ENCODE measurements around the gene NAALADL2. TPM values are rescaled to one million over a fixed set of nuclear protein-coding genes. Genes with fewer than 3 reads are reported as not detected.

NAALADL2 gene
- total and polyA plus RNA-seq, 9 of the 15 experiments (the other 6 are each of a cell fraction or from before 2014, with no cell fraction given): 0.29 to 1.1 (median 0.79) TPM; not detected in 1

DNA sequence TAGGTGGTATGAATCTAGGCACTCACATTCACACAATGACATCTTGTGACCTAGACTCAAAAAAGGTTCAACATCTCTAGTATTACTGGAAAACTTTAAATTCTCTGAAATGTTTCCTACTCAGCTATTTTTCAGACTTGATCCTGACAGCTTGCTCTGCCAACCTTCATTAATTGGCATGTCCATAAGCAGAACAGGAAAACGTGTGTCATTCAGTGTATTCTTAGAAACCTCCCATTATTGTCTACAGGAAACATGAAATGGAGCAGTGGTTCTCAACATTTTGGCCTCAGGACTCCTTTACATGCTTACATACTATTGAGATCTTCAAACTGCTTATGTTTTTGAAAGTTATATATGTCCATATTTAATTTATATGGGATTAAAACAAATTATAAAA, 363.2 kb downstream of the NAALADL2 start:
- CTCF ChIA-PET (ENCODE audit: low intra/inter-chr PET ratio): interaction anchor here (0.7 kb wide), 1 partner anchor 602 kb away, joined by 4 read pairs; no protein-coding TSS in a partner anchor
- H3K9ac ChIP-seq (ENCODE audit: insufficient read depth in 1 of 2, low read depth in 2 of 2, low read length in 2 of 2): no peak overlapping the region
- no peak for DNase-seq (ENCODE audit: extremely low read depth in 1 of 4, low spot score in 3 of 4)
- no peaks in the 10 kb centered on the region for H3K9me1 ChIP-seq (ENCODE audit: control insufficient read depth, insufficient read depth, low read length)
- H3K36me3 ChIP-seq (ENCODE audit: control insufficient read depth, insufficient read depth, low read length): no peaks in the 10 kb centered on the region
- H3K79me2 ChIP-seq (ENCODE audit: control insufficient read depth, insufficient read depth, low read length): no peaks in the 10 kb centered on the region
- no peak for FAIRE-seq
- in situ Hi-C loops (cut with MboI): no loop called here
- no TSS peak for BruUV-seq (replicated peaks)
- H3K27me3 ChIP-seq (ENCODE audit: control insufficient read depth in 2 of 2, insufficient read depth in 2 of 2, low read length in 2 of 2): no peaks in the 10 kb centered on the region
- POLR2A ChIA-PET: no interaction called here
- H3K4me1 ChIP-seq (replicated peaks in 1 of 2; ENCODE audit: control insufficient read depth in 2 of 2, insufficient read depth in 2 of 2, low read length in 2 of 2): no peaks in the 10 kb centered on the region
- H4K20me1 ChIP-seq (replicated peaks; ENCODE audit: control insufficient read depth, insufficient read depth, low read length): no peaks in the 10 kb centered on the region
- intact Hi-C loops (cut with micrococcal nuclease): no loop called here
- no peak overlapping the region for H3K27ac ChIP-seq (ENCODE audit: extremely low read depth, low read depth, low read length)
- H3K4me3 ChIP-seq: no peak overlapping the region
- no peak overlapping the region for H2AFZ ChIP-seq (ENCODE audit: low read depth, low read length)
- no peak overlapping the region for H3K4me2 ChIP-seq (ENCODE audit: insufficient read depth, low read length)
- no peaks in the 10 kb centered on the region for H3K9me3 ChIP-seq (replicated peaks; ENCODE audit: control insufficient read depth, insufficient read depth, low read depth, low read length)
- WGBS (ENCODE audit: insufficient coverage, low coverage, missing lambda C conversion rate): 0% methylated on average over 1 of the region's 1 CpG
- no peak for ATAC-seq
- TF ChIP-seq ZNF318 (IDR thresholded peaks at IDR 0.05; ENCODE audit: borderline replicate concordance in 1 of 2, low read depth in 1 of 2) (no peak), TAF1 (IDR thresholded peaks at IDR 0.05; ENCODE audit: control insufficient read depth, extremely low read depth, insufficient read depth, low read length, severe bottlenecking) (no peak), SREBF2 (CRISPR knock-in tag; IDR thresholded peaks at IDR 0.05) (no peak), HDAC3 (IDR thresholded peaks at IDR 0.05; ENCODE audit: borderline replicate concordance, partially characterized antibody) (no peak)
